Mammary epithelial cell (primary cell): Measurements from ENCODE around the gene UBXN1.

Experiments used
- EZH2 ChIP-seq: IDR thresholded peaks from 2 replicates; pipeline ENCODE4 v1.6.1; 2012; ENCODE audit warnings: low read length, inconsistent platforms, borderline replicate concordance
- TF ChIP-seq, protein P1 (sequence below), 2 donors: IDR thresholded peaks in 1 of 2; conservative IDR thresholded peaks in 1 of 2; 2 replicates each; pipeline ENCODE4 v1.5.1; 2011 to 2012; ENCODE audit warnings: inconsistent platforms in 2 of 2, low read length in 2 of 2, mild to moderate bottlenecking in 2 of 2, control low read depth in 1 of 2, low read depth in 1 of 2; ENCODE audit not compliant: insufficient read depth in 1 of 2; ENCODE audit errors: extremely low read depth in 1 of 2

DNA sequence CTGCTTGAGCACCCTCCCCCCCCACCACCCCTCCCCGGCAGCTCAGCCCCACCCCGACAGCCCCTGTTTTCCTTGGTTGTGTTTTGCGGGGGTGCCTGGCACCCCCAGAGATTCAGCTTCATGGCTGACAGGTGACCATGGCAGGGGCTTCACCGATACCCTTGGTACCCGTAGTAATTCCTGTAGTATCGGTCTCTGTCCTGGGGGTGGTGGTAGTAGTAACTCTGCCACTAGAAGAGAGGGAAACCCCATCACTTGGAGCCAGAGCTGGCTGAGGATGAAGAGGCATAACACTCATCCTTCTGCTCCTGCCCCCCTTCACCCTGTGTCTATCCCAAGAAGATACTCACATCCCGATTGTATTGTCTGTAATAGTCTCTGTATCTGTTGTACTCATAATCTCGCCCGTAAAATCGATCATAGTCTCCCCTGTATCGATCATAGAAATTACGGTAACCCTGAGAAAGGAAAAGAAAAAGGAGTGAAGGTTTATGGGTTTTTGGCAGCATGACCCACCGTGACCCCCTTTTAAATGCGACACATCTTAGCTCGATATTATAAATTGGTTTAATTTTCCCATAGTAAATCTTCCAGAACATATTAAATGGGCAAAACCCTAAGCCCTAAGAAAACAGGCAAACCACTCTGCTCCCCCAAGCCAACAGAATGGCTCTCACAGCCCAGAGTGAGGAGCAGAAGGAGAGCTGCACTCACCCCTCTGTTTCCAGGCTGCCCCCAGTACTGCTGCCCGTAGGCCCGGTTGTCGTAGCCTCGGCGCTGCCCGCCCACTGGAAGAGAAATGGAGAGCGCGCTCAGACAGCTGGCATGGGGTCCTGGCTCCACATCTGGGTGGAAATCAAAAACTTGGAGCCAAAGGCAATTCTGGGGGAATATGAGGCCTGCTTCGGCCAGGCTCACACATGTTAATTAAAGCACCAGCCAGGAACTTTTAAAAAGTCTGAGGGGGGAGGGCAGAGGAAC, 36.6 kb upstream of the UBXN1 start:
- TF ChIP-seq, protein P1, sequence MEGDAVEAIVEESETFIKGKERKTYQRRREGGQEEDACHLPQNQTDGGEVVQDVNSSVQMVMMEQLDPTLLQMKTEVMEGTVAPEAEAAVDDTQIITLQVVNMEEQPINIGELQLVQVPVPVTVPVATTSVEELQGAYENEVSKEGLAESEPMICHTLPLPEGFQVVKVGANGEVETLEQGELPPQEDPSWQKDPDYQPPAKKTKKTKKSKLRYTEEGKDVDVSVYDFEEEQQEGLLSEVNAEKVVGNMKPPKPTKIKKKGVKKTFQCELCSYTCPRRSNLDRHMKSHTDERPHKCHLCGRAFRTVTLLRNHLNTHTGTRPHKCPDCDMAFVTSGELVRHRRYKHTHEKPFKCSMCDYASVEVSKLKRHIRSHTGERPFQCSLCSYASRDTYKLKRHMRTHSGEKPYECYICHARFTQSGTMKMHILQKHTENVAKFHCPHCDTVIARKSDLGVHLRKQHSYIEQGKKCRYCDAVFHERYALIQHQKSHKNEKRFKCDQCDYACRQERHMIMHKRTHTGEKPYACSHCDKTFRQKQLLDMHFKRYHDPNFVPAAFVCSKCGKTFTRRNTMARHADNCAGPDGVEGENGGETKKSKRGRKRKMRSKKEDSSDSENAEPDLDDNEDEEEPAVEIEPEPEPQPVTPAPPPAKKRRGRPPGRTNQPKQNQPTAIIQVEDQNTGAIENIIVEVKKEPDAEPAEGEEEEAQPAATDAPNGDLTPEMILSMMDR (conservative IDR thresholded peaks at IDR 0.05 in 1 of 2, IDR thresholded peaks at IDR 0.05 in 1 of 2; ENCODE audit: extremely low read depth in 1 of 2, insufficient read depth in 1 of 2, low read depth in 1 of 2, low read length in 2 of 2), result no peak
- no peak for TF ChIP-seq EZH2
